K562 (cell line): ENCODE results near the gene TTC28. TPM values are rescaled to one million over a fixed set of nuclear protein-coding genes. Genes with fewer than 3 reads are reported as not detected.

Source experiments
- CEBPB ChIP-seq: fragments of 450-650 bp; IDR thresholded peaks from 2 replicates; pipeline ENCODE4 v1.6.1; 2016; ENCODE audit warnings: missing genetic modification characterization, missing compliant biosample characterization
- E2F3 ChIP-seq: fragments of 250-450 bp; sonication (Bioruptor Pico); IDR thresholded peaks from 2 replicates; pipeline ENCODE4 v1.4.0; 2020; ENCODE audit warnings: mild to moderate bottlenecking
- ERF ChIP-seq: fragments of 450-650 bp; formaldehyde crosslinking; IDR thresholded peaks from 2 replicates; pipeline ENCODE4 v1.4.0; 2020; ENCODE audit warnings: mild to moderate bottlenecking, mixed read lengths
- FIP1L1 ChIP-seq: fragments of 200-400 bp; formaldehyde crosslinking; IDR thresholded peaks from 2 replicates; pipeline ENCODE4 v1.6.1; 2018; ENCODE audit warnings: mild to moderate bottlenecking, low read depth, low read length; ENCODE audit not compliant: poor library complexity, severe bottlenecking
- GABPB1 ChIP-seq: sonication (generic); formaldehyde crosslinking; IDR thresholded peaks from 2 replicates; pipeline ENCODE4 v1.8.0; 2022; ENCODE audit warnings: mild to moderate bottlenecking, missing genetic modification reagents
- KLF1 ChIP-seq: fragments of 450-650 bp; IDR thresholded peaks from 2 replicates; pipeline ENCODE4 v1.6.1; 2016; ENCODE audit warnings: missing genetic modification characterization, missing compliant biosample characterization
- NFIX ChIP-seq: fragments of 250-450 bp; sonication (Bioruptor Pico); IDR thresholded peaks from 2 replicates; pipeline ENCODE4 v1.4.0; 2020; ENCODE audit warnings: low read depth, mild to moderate bottlenecking, moderate library complexity
- NONO ChIP-seq, 2 experiments: fragments of 200-400 bp in 1 of 2; fragments of 450-650 bp in 1 of 2; formaldehyde crosslinking in 1 of 2; IDR thresholded peaks; 2 replicates each; pipeline ENCODE4 v1.6.1; 2017; ENCODE audit warnings: low read depth in 2 of 2, mild to moderate bottlenecking in 2 of 2, moderate library complexity in 2 of 2, low read length in 1 of 2
- NR1H2 ChIP-seq: sonication (generic); formaldehyde crosslinking; IDR thresholded peaks from 2 replicates; pipeline ENCODE4 v1.4.0; 2020; ENCODE audit warnings: mild to moderate bottlenecking, missing genetic modification reagents
- OTX1 ChIP-seq: fragments of 450-650 bp; formaldehyde crosslinking; IDR thresholded peaks from 2 replicates; pipeline ENCODE4 v1.4.0; 2022; ENCODE audit warnings: mild to moderate bottlenecking
- PBX2 ChIP-seq, 2 experiments: IDR thresholded peaks in 1 of 2; conservative IDR thresholded peaks in 1 of 2; 2 replicates each; pipeline ENCODE4 v1.6.1; 2016; ENCODE audit warnings: low read depth in 2 of 2, mild to moderate bottlenecking in 1 of 2, missing compliant biosample characterization in 1 of 2, missing genetic modification characterization in 1 of 2, moderate library complexity in 1 of 2
- SRSF1 ChIP-seq: fragments of 200-400 bp; formaldehyde crosslinking; IDR thresholded peaks from 2 replicates; pipeline ENCODE4 v1.6.1; 2017; ENCODE audit warnings: mild to moderate bottlenecking, low read depth, low read length, moderate library complexity
- TAL1 ChIP-seq: fragments of 450-650 bp; IDR thresholded peaks from 2 replicates; pipeline ENCODE4 v1.6.1; 2016; ENCODE audit warnings: mild to moderate bottlenecking
- WHSC1 ChIP-seq: IDR thresholded peaks from one replicate; pipeline ENCODE4 v1.6.1; 2012; ENCODE audit warnings: low read length, control low read depth, inconsistent platforms
- ZC3H8 ChIP-seq: fragments of 450-650 bp; IDR thresholded peaks from 2 replicates; pipeline ENCODE4 v1.6.1; 2017
- ZKSCAN8 ChIP-seq: fragments of 200-800 bp; sonication (Bioruptor generic); IDR thresholded peaks from 2 replicates; pipeline ENCODE4 v1.6.1; 2016; ENCODE audit warnings: missing genetic modification characterization, missing compliant biosample characterization
- ZNF184 ChIP-seq: sonication (generic); formaldehyde crosslinking; IDR thresholded peaks from 2 replicates; pipeline ENCODE4 v1.5.0; 2020; ENCODE audit warnings: missing genetic modification reagents
- ZNF311 ChIP-seq: fragments of 250-450 bp; sonication (Bioruptor Pico); IDR thresholded peaks from 2 replicates; pipeline ENCODE4 v1.4.0; 2020; ENCODE audit warnings: mild to moderate bottlenecking, moderate library complexity
- ZNF354B ChIP-seq: fragments of 250-450 bp; sonication (Bioruptor Pico); IDR thresholded peaks from 2 replicates; pipeline ENCODE4 v1.4.0; 2020
- ZNF395 ChIP-seq: fragments of 200-800 bp; sonication (Bioruptor generic); IDR thresholded peaks from 2 replicates; pipeline ENCODE4 v1.6.1; 2017; ENCODE audit warnings: missing genetic modification characterization, missing compliant biosample characterization
- ZNF551 ChIP-seq: fragments of 250-450 bp; sonication (Bioruptor Pico); IDR thresholded peaks from 2 replicates; pipeline ENCODE4 v1.5.0; 2021; ENCODE audit warnings: mild to moderate bottlenecking, moderate library complexity
- ZNF589 ChIP-seq: fragments of 200-800 bp; sonication (Bioruptor generic); IDR thresholded peaks from 2 replicates; pipeline ENCODE4 v1.6.1; 2016; ENCODE audit warnings: low read depth, missing genetic modification characterization, missing compliant biosample characterization
- ZZZ3 ChIP-seq: fragments of 450-650 bp; IDR thresholded peaks from 2 replicates; pipeline ENCODE4 v1.6.1; 2016; ENCODE audit warnings: antibody characterized with exemption, mild to moderate bottlenecking, moderate library complexity
- polyA plus RNA-seq, 8 experiments: library from polyadenylated mRNA; depleted of rRNA in 4 of 8; stranded (reverse) in 5 of 8; unstranded in 3 of 8; fragments of >200 nt; fragmentation: Nextera tagmentation in 2 of 8; fragmentation: Illumina TruSeq in 1 of 8; extraction: Ambion mirVana in 2 of 8; extraction: Trizol in 1 of 8; gene quantifications; 2 replicates each; pipeline versions ENCODE4 v1.2.1 to v1.2.3, GENCODE V29; 2011 to 2014; ENCODE audit warnings: inconsistent platforms in 1 of 8, missing spikeins in 1 of 8
- total RNA-seq, 7 experiments: library from RNA; depleted of rRNA in 6 of 7; stranded (reverse); fragments of >200 nt in 6 of 7; fragmentation: Illumina TruSeq in 2 of 7; extraction: Trizol in 2 of 7; gene quantifications; 2 replicates each; pipeline versions ENCODE4 v1.2.1 to v1.2.3, GENCODE V29; 2011 to 2021; ENCODE audit warnings: low replicate concordance in 1 of 7
- TF ChIP-seq, protein P1 (sequence below): sonication (generic); formaldehyde crosslinking; IDR thresholded peaks from 2 replicates; pipeline ENCODE4 v1.8.0; 2022; ENCODE audit warnings: mild to moderate bottlenecking, missing genetic modification reagents
- TF ChIP-seq, protein P2 (sequence below), 2 experiments: fragments of 450-650 bp; IDR thresholded peaks; 2 replicates each; pipeline ENCODE4 v1.6.1; 2016

TTC28 gene
- total and polyA plus RNA-seq, 9 of the 15 experiments (the other 6 are each of a cell fraction or from before 2014, with no cell fraction given): 0.22 to 10.7 (median 3.1) TPM

DNA sequence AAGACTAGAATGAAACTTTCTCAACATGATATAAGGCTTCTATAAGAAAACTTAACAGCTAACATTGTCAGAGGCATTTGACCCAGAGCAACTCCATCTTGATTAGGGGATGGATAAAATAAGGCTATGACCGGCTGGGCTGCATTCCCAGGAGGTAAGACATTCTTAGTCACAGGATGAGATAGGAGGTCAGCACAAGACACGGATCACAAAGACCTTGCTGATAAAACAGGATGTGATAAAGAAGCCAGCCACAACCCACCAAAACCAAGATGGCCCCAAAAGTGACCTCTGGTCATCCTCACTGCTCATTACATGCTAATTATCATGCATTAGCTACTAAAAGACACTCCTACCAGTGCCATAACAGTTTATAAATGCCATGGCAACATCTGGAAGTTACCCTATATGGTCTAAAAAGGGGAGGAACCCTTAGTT is 135.2 kb downstream of the TTC28 start (continued):
- TF ChIP-seq NR1H2 (CRISPR knock-in tag) (no peak), CEBPB (no peak), KLF1 (tag) (no peak), E2F3 (CRISPR knock-in tag) (no peak), PBX2 (CRISPR knock-in tag; IDR thresholded peaks at IDR 0.05; ENCODE audit: low read depth) (no peak), PBX2 (tag; conservative IDR thresholded peaks at IDR 0.05; ENCODE audit: low read depth) (no peak), ZNF184 (CRISPR knock-in tag) (no peak), ZNF354B (CRISPR knock-in tag) (0 out of 2 replicates have a peak, but pooled peaks have one; percentile 30), TAL1 (no peak), ZKSCAN8 (no peak), ERF (CRISPR knock-in tag) (no peak), WHSC1 (no peak), OTX1 (CRISPR knock-in tag) (no peak), ZC3H8 (no peak), ZNF311 (peak; percentile 93), FIP1L1 (no peak), GABPB1 (CRISPR knock-in tag) (no peak), ZNF395 (CRISPR knock-in tag) (peak; percentile 72; the same call in 1 of the 2 replicates), ZZZ3 (no peak), SRSF1 (no peak), ZNF589 (peak; percentile 76; the same call in 1 of the 2 replicates), NONO (IDR thresholded peaks at IDR 0.05; ENCODE audit: low read depth in 2 of 2, low read length in 1 of 2) (no peak), ZNF551 (no peak), NFIX (CRISPR knock-in tag) (no peak)
- TF ChIP-seq, protein P1, sequence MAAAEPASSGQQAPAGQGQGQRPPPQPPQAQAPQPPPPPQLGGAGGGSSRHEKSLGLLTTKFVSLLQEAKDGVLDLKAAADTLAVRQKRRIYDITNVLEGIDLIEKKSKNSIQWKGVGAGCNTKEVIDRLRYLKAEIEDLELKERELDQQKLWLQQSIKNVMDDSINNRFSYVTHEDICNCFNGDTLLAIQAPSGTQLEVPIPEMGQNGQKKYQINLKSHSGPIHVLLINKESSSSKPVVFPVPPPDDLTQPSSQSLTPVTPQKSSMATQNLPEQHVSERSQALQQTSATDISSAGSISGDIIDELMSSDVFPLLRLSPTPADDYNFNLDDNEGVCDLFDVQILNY (CRISPR knock-in tag): no peak
- TF ChIP-seq, protein P2, sequence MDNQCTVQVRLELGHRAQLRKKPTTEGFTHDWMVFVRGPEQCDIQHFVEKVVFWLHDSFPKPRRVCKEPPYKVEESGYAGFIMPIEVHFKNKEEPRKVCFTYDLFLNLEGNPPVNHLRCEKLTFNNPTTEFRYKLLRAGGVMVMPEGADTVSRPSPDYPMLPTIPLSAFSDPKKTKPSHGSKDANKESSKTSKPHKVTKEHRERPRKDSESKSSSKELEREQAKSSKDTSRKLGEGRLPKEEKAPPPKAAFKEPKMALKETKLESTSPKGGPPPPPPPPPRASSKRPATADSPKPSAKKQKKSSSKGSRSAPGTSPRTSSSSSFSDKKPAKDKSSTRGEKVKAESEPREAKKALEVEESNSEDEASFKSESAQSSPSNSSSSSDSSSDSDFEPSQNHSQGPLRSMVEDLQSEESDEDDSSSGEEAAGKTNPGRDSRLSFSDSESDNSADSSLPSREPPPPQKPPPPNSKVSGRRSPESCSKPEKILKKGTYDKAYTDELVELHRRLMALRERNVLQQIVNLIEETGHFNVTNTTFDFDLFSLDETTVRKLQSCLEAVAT (IDR thresholded peaks at IDR 0.05): no peak
